Epithelial cell of umbilical artery (primary cell): ENCODE results near the gene NLE1. TPM values are rescaled to one million over a fixed set of nuclear protein-coding genes. Genes with fewer than 3 reads are reported as not detected.

Experiments
- total RNA-seq: library from RNA; depleted of rRNA; stranded (reverse); fragments of >200 nt; gene quantifications from 2 replicates; pipeline ENCODE4 v1.2.3, GENCODE V29; 2014

The NLE1 gene
- 24.2 and 35.4 TPM in 2 replicates for total RNA-seq

GRCh38 chr17:35141681-35142466 is at the start of gene NLE1:
Gene NLE1, minus strand, starts transcription at chr17:35142303. Its CDS starts 28 bp downstream, at chr17:35142275.

DNA sequence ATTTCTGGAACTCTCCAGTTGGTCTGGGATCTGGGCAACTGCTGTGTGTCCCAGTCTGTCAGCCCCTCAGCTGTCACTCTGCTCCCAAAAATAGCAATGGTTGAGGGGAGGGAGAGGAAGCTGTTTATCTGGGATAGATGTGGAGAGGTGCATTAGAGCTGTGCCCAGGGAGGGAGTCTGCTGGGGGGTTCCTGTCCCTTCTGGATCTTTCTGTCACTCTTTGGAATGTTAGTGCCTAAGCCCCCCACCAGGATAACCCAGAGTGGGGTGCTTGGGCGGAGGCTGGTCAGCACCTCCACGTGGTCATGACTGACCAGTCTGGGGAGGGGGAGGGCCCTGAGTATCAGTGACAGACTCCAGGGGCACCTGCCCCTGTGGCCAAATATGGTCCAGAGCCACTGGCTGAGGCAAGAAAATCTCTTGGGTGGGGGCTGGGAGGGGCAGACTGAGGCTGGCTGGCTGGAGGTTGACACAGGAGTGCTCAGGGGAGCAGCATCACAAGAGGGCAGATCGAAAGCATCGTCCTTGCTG is 5.3 kb upstream of the NLE1 start, which contains the start of gene UNC45B:
Gene UNC45B (plus strand): TSS at position 443 of the 531 bp plus-strand sequence. CDS start 447 bp downstream, outside the sequence.

GRCh38 chr17:35121315-35121714 is 20.8 kb downstream of the NLE1 start, which contains the start of gene FNDC8:
Gene FNDC8, plus strand, starts transcription at chr17:35121615. Its CDS starts 79 bp downstream, at chr17:35121694.

GRCh38 chr17:35119370-35120165 is 22.5 kb downstream of the NLE1 start, which contains the start of gene RAD51D:
Gene RAD51D, minus strand, starts transcription at chr17:35119860. Its CDS starts 247 bp downstream, at chr17:35119613.

Other genes with a start within 250 kb of the NLE1 start
- gene CCT6B, start 180.8 kb downstream of the NLE1 start, total RNA-seq, result 0.32 TPM in 1 of 2 replicates, not detected in the other
- gene ZNF830, start 180.8 kb downstream of the NLE1 start, total RNA-seq, result 16.9 and 19.8 TPM in 2 replicates
- gene LIG3, start 161.8 kb downstream of the NLE1 start, total RNA-seq, result 31.2 and 46.7 TPM in 2 replicates
- gene RFFL, start 78.6 kb downstream of the NLE1 start, total RNA-seq, result 2.6 and 4.7 TPM in 2 replicates
- gene RAD51D, start 22.4 kb downstream of the NLE1 start, total RNA-seq, result 10.3 and 12.0 TPM in 2 replicates
- gene FNDC8, start 20.7 kb downstream of the NLE1 start, total RNA-seq, result not detected in 2 replicates
- not detected in 2 replicates for gene UNC45B, start 5.5 kb upstream of the NLE1 start, total RNA-seq
- not detected in 2 replicates for gene SLC35G3, start 52.1 kb upstream of the NLE1 start, total RNA-seq
- 27.6 and 91.5 TPM in 2 replicates for gene SLFN5, start 100.8 kb upstream of the NLE1 start, total RNA-seq
- gene SLFN11, start 231.3 kb upstream of the NLE1 start, total RNA-seq, result 57.8 and 227 TPM in 2 replicates